GM12878 (cell line): Measurements from ENCODE around the gene MYH9.

Source experiments
- KDM1A ChIP-seq: fragments of 200-600 bp; sonication (generic); IDR thresholded peaks from 2 replicates; pipeline ENCODE4 v1.6.1; 2016; ENCODE audit warnings: borderline replicate concordance
- RFX5 ChIP-seq: IDR thresholded peaks from 2 replicates; pipeline ENCODE4 v1.6.1; 2011; ENCODE audit warnings: low read depth, low read length, improper control_type of control experiment

DNA sequence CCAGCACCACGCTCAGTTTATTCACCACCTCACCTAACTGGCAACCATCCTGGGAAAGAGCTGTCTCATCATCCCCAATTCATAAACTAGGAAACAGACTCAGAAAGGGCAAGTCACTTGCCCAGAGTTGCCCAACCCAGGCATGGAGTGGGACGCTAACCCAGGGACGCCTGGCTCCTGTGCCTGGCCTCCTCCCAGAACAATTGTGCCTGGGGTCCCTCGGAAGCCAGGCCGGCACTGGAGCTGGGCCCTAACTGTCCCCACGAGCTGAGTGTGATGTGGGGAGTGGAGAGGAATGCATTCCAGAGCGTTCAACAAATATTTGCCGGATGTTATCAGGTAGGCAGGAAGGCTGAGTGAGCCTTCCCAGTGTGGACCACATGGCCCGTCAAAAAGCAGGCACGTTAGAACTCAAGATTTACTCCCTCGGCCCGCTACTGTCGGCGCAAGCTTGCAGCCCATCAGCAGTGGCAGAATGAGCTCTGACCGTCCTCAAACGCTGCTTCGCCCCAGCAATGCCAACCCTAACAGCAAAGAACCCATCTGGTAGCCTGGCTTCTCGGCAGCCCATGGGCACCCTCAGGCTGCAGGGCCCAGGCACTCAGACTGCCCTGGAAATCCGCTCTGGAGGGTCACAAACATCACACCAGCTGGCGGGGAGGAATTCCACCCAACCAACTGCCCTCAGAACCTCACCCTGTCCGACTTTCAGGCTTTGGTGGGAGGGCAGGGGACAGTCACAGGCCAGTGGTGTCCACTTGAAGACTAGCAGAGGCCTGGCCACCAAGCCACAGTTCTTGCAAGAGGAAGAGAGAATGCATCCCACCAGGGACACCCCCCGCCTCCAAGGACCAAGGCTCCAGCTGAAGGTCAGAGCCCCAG, 35.6 kb downstream of the MYH9 start:
- TF ChIP-seq KDM1A (no peak), RFX5 (no peak)
